ENCODE data around the gene MARS2. TPM values are rescaled to one million over a fixed set of nuclear protein-coding genes. Genes with fewer than 3 reads are reported as not detected.

Gene MARS2
- polyA plus RNA-seq, 1 donor (not counting 4 experiments of a cell fraction or from before 2014, with no cell fraction given), result 9.2 TPM

- no peak overlapping the region for H3K9ac ChIP-seq (ENCODE audit: control insufficient read depth, extremely low read depth, insufficient read depth, low read length)
- no peak for FAIRE-seq
These were observed 8.1 kb downstream of the MARS2 start for GRCh38 chr2:197713271-197713670.

DNA sequence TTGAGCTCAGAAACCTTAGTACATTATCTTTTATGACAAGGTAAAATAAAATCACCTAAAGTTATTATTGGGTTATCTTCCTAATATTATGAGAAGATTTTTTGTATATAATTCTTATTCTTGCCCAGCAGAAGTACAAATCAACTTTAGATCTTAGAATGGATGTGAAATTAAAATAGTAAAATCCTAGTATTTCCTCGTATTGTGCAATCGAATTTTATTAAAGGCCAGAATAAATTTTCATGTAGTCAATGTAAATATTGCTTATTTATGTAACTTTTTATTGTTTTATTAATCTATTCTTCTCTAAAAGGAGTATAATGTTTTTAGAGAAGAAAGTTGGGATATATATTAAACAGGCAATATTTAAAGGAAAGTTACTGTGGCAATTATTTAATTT is 12.7 kb downstream of the MARS2 start:
- FAIRE-seq (no peak), DNase-seq (ENCODE audit: low read depth, low spot score) (no peak)

More at GRCh38 chr2:197713271-197713670, 8.1 kb downstream of the MARS2 start:
- TF ChIP-seq, protein P1, sequence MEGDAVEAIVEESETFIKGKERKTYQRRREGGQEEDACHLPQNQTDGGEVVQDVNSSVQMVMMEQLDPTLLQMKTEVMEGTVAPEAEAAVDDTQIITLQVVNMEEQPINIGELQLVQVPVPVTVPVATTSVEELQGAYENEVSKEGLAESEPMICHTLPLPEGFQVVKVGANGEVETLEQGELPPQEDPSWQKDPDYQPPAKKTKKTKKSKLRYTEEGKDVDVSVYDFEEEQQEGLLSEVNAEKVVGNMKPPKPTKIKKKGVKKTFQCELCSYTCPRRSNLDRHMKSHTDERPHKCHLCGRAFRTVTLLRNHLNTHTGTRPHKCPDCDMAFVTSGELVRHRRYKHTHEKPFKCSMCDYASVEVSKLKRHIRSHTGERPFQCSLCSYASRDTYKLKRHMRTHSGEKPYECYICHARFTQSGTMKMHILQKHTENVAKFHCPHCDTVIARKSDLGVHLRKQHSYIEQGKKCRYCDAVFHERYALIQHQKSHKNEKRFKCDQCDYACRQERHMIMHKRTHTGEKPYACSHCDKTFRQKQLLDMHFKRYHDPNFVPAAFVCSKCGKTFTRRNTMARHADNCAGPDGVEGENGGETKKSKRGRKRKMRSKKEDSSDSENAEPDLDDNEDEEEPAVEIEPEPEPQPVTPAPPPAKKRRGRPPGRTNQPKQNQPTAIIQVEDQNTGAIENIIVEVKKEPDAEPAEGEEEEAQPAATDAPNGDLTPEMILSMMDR (optimal IDR thresholded peaks at IDR 0.05 in 1 of 3, IDR thresholded peaks at IDR 0.05 in 1 of 3, conservative IDR thresholded peaks at IDR 0.05 in 1 of 3; ENCODE audit: extremely low read depth in 1 of 3, insufficient read depth in 2 of 3, low read length in 3 of 3), result no peak
- no peak for TF ChIP-seq EZH2 (IDR thresholded peaks at IDR 0.05; ENCODE audit: low read length)
- Histone ChIP-seq H2AFZ (ENCODE audit: control insufficient read depth, low read length) (no peak overlapping the region), H3K4me2 (ENCODE audit: control insufficient read depth, extremely low read depth, insufficient read depth, low read depth, low read length) (no peak overlapping the region), H3K36me3 (ENCODE audit: control insufficient read depth in 2 of 2, extremely low read depth in 1 of 2, insufficient read depth in 2 of 2, low read length in 2 of 2) (peaks cover 4 to 11% of the 10 kb centered on the region in 2 experiments), H3K27ac (ENCODE audit: control insufficient read depth, insufficient read depth, low read length) (no peak overlapping the region), H3K4me3 (ENCODE audit: control insufficient read depth in 2 of 3, extremely low read depth in 1 of 3, insufficient read depth in 2 of 3, low read depth in 1 of 3, low read length in 3 of 3) (no peak overlapping the region), H3K9me1 (ENCODE audit: control insufficient read depth, extremely low read depth, insufficient read depth, low read length) (no peaks in the 10 kb centered on the region), H3K79me2 (ENCODE audit: control insufficient read depth, insufficient read depth, low read length) (peaks cover 27% of the 10 kb centered on the region), H3K27me3 (ENCODE audit: control insufficient read depth, extremely low read depth, insufficient read depth, low read length) (no peaks in the 10 kb centered on the region), H3K9me3 (ENCODE audit: control insufficient read depth, low read depth, low read length) (no peaks in the 10 kb centered on the region), H3K4me1 (ENCODE audit: control insufficient read depth, extremely low read depth, insufficient read depth, low read length) (peaks cover 7% of the 10 kb centered on the region), H4K20me1 (ENCODE audit: control insufficient read depth, extremely low read depth, insufficient read depth, low read length) (peaks cover 4% of the 10 kb centered on the region)
- DNase-seq (ENCODE audit: low read depth, low spot score), result no peak
- dilution Hi-C loops (cut with MboI; ENCODE audit: extremely low pct_ligation_motif_present, low sequenced_read_pairs), result no loop called here

More for the DNA sequence above, 12.7 kb downstream of the MARS2 start:
- H3K9me3 ChIP-seq (ENCODE audit: control insufficient read depth, low read depth, low read length), result no peaks in the 10 kb centered on the region
- dilution Hi-C loops (cut with MboI; ENCODE audit: extremely low pct_ligation_motif_present, low sequenced_read_pairs), result no loop called here
- no peaks in the 10 kb centered on the region for H3K27me3 ChIP-seq (ENCODE audit: control insufficient read depth, extremely low read depth, insufficient read depth, low read length)
- no peak overlapping the region for H2AFZ ChIP-seq (ENCODE audit: control insufficient read depth, low read length)
- no peak overlapping the region for H3K27ac ChIP-seq (ENCODE audit: control insufficient read depth, insufficient read depth, low read length)
- H3K4me3 ChIP-seq (ENCODE audit: control insufficient read depth in 2 of 3, extremely low read depth in 1 of 3, insufficient read depth in 2 of 3, low read depth in 1 of 3, low read length in 3 of 3), result no peak overlapping the region
- H4K20me1 ChIP-seq (ENCODE audit: control insufficient read depth, extremely low read depth, insufficient read depth, low read length), result no peaks in the 10 kb centered on the region
- no peaks in the 10 kb centered on the region for H3K4me1 ChIP-seq (ENCODE audit: control insufficient read depth, extremely low read depth, insufficient read depth, low read length)
- TF ChIP-seq, protein P1 (optimal IDR thresholded peaks at IDR 0.05 in 1 of 3, IDR thresholded peaks at IDR 0.05 in 1 of 3, conservative IDR thresholded peaks at IDR 0.05 in 1 of 3; ENCODE audit: extremely low read depth in 1 of 3, insufficient read depth in 2 of 3, low read length in 3 of 3), result no peak
- no peak for TF ChIP-seq EZH2 (IDR thresholded peaks at IDR 0.05; ENCODE audit: low read length)
- H3K36me3 ChIP-seq (ENCODE audit: control insufficient read depth in 2 of 2, extremely low read depth in 1 of 2, insufficient read depth in 2 of 2, low read length in 2 of 2), result no peaks in the 10 kb centered on the region
- H3K9ac ChIP-seq (ENCODE audit: control insufficient read depth, extremely low read depth, insufficient read depth, low read length), result no peak overlapping the region
- H3K79me2 ChIP-seq (ENCODE audit: control insufficient read depth, insufficient read depth, low read length), result no peaks in the 10 kb centered on the region
- H3K9me1 ChIP-seq (ENCODE audit: control insufficient read depth, extremely low read depth, insufficient read depth, low read length), result no peaks in the 10 kb centered on the region
- no peak overlapping the region for H3K4me2 ChIP-seq (ENCODE audit: control insufficient read depth, extremely low read depth, insufficient read depth, low read depth, low read length)
